Neural progenitor cell (in vitro differentiated cells): ENCODE data around the gene PPP3R1. TPM values are rescaled to one million over a fixed set of nuclear protein-coding genes. Genes with fewer than 3 reads are reported as not detected.

Experiments
- DNase-seq: peaks from one replicate; pipeline ENCODE4 v3.0.0-alpha.2; 2016; ENCODE audit warnings: low spot score
- H2AFZ ChIP-seq: fragments of 200-600 bp; sonication (generic); replicated peaks from 2 replicates; pipeline ENCODE4 v1.6.1; 2016; ENCODE audit warnings: antibody characterized with exemption
- H3F3A ChIP-seq: fragments of 200-600 bp; sonication (generic); 2 replicates; pipeline ENCODE4 v1.6.1; 2016; ENCODE audit warnings: antibody characterized with exemption, low read depth
- H3K27ac ChIP-seq: fragments of 200-600 bp; sonication (generic); 2 replicates; pipeline ENCODE4 v1.5.1; 2016; ENCODE audit warnings: mild to moderate bottlenecking
- H3K27me3 ChIP-seq: fragments of 200-600 bp; sonication (generic); 2 replicates; pipeline ENCODE4 v1.6.1; 2016; ENCODE audit warnings: mild to moderate bottlenecking, moderate library complexity
- H3K36me3 ChIP-seq: fragments of 200-600 bp; sonication (generic); 2 replicates; pipeline ENCODE4 v1.5.1; 2016
- H3K4me1 ChIP-seq: fragments of 200-600 bp; sonication (generic); 2 replicates; pipeline ENCODE4 v1.6.1; 2016; ENCODE audit warnings: mixed run types
- H3K4me2 ChIP-seq: fragments of 200-600 bp; sonication (generic); 2 replicates; pipeline ENCODE4 v1.6.1; 2016
- H3K4me3 ChIP-seq: fragments of 200-600 bp; sonication (generic); 2 replicates; pipeline ENCODE4 v1.5.1; 2016
- H3K79me2 ChIP-seq: fragments of 200-600 bp; sonication (generic); 2 replicates; pipeline ENCODE4 v1.6.1; 2016; ENCODE audit warnings: low read depth
- H3K9ac ChIP-seq: fragments of 200-600 bp; sonication (generic); 2 replicates; pipeline ENCODE4 v1.6.1; 2016
- H3K9me3 ChIP-seq: fragments of 200-600 bp; sonication (generic); 2 replicates; pipeline ENCODE4 v1.5.1; 2016; ENCODE audit warnings: low read depth
- H4K20me1 ChIP-seq: fragments of 200-600 bp; sonication (generic); 2 replicates; pipeline ENCODE4 v1.6.1; 2016; ENCODE audit warnings: low read depth
- H3K27ac Mint-ChIP-seq: 3 replicates; pipeline ENCODE4 v1.8.0; 2021; ENCODE audit warnings: mixed read lengths
- H3K27me3 Mint-ChIP-seq: 2 replicates; pipeline ENCODE4 v1.8.0; 2022; ENCODE audit warnings: low read depth, mild to moderate bottlenecking, inconsistent platforms, moderate library complexity, mixed read lengths; ENCODE audit not compliant: insufficient read depth
- H3K36me3 Mint-ChIP-seq: 3 replicates; pipeline ENCODE4 v1.8.0; 2021; ENCODE audit warnings: mixed read lengths
- H3K4me1 Mint-ChIP-seq: 3 replicates; pipeline ENCODE4 v1.8.0; 2021; ENCODE audit warnings: mixed read lengths
- H3K4me3 Mint-ChIP-seq: 3 replicates; pipeline ENCODE4 v1.8.0; 2021; ENCODE audit warnings: mild to moderate bottlenecking, moderate library complexity, mixed read lengths
- H3K9me3 Mint-ChIP-seq: 3 replicates; pipeline ENCODE4 v1.8.0; 2020; ENCODE audit warnings: mixed read lengths
- EZH2 ChIP-seq: fragments of 200-600 bp; sonication (generic); IDR thresholded peaks from 2 replicates; pipeline ENCODE4 v1.6.1; 2017; ENCODE audit warnings: antibody characterized with exemption, mild to moderate bottlenecking, moderate library complexity
- EZH2phosphoT487 ChIP-seq: fragments of 200-600 bp; sonication (generic); IDR thresholded peaks from 2 replicates; pipeline ENCODE4 v1.6.1; 2017; ENCODE audit warnings: antibody characterized with exemption
- total RNA-seq: library from RNA; depleted of rRNA; stranded (reverse); fragments of >200 nt; gene quantifications from 2 replicates; pipeline ENCODE4 v1.2.3, GENCODE V29; 2015; ENCODE audit warnings: low replicate concordance
- TF ChIP-seq, protein P1 (sequence below): fragments of 200-600 bp; sonication (generic); IDR thresholded peaks from 2 replicates; pipeline ENCODE4 v1.5.1; 2017; ENCODE audit warnings: antibody characterized with exemption, mild to moderate bottlenecking

PPP3R1 gene
- total RNA-seq, 1 donor from 2014 or later: 41.4 TPM

DNA sequence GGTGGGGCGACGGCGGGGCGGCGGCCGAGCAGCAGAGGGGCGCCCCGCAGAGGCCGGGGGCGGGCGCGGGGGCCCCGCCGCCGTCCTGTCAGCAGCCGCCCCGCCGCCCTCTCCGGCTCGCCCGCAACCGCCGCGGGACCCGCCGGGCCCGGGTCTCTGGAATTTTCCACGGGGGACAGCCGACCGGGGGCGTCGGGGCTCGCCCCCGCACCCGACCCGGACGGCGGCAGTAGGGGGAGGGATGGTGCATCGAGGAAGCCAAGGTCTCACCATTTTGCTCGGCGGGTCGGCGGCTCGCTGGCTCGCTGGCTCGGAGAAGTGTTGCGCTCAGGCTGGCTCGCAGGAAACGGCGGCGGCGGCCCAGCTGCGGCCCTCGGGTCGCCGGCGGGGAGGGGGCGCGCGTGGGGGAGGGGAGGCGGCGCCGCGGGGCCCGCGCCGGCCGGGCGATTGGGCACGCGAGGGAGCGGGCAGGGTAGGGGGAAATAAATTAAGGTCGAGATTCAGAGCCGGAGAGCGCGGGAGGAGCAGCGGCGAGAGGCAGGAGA, 405 bp downstream of the PPP3R1 start:
- DNase-seq: peak; percentile 72
- no peaks in the 10 kb centered on the region for H3K36me3 ChIP-seq
- H2AFZ ChIP-seq: no peak overlapping the region
- Mint-ChIP-seq H3K36me3 (no peaks in the 10 kb centered on the region), H3K4me1 (peaks cover 31% of the 10 kb centered on the region), H3K9me3 (no peaks in the 10 kb centered on the region), H3K4me3 (peak overlapping the region; percentile 87), H3K27me3 (peaks cover 4% of the 10 kb centered on the region), H3K27ac (no peak overlapping the region)
- peaks cover 17% of the 10 kb centered on the region for H3F3A ChIP-seq
- H3K4me2 ChIP-seq: peak overlapping the region; percentile 74
- H3K9ac ChIP-seq: peak overlapping the region; percentile 83
- no peaks in the 10 kb centered on the region for H3K9me3 ChIP-seq
- H3K4me1 ChIP-seq: peaks cover 40% of the 10 kb centered on the region
- peak overlapping the region; percentile 96 for H3K4me3 ChIP-seq
- no peaks in the 10 kb centered on the region for H3K27me3 ChIP-seq
- TF ChIP-seq EZH2phosphoT487 (no peak), EZH2 (no peak)
- TF ChIP-seq, protein P1, sequence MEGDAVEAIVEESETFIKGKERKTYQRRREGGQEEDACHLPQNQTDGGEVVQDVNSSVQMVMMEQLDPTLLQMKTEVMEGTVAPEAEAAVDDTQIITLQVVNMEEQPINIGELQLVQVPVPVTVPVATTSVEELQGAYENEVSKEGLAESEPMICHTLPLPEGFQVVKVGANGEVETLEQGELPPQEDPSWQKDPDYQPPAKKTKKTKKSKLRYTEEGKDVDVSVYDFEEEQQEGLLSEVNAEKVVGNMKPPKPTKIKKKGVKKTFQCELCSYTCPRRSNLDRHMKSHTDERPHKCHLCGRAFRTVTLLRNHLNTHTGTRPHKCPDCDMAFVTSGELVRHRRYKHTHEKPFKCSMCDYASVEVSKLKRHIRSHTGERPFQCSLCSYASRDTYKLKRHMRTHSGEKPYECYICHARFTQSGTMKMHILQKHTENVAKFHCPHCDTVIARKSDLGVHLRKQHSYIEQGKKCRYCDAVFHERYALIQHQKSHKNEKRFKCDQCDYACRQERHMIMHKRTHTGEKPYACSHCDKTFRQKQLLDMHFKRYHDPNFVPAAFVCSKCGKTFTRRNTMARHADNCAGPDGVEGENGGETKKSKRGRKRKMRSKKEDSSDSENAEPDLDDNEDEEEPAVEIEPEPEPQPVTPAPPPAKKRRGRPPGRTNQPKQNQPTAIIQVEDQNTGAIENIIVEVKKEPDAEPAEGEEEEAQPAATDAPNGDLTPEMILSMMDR: no peak
- peaks cover 44% of the 10 kb centered on the region for H4K20me1 ChIP-seq
- H3K79me2 ChIP-seq: peaks cover 67% of the 10 kb centered on the region
- peak overlapping the region; percentile 98 for H3K27ac ChIP-seq

- Histone ChIP-seq H3K27ac (peak overlapping the region; percentile 86), H3K9me3 (no peaks in the 10 kb centered on the region), H4K20me1 (peaks cover 50% of the 10 kb centered on the region), H3K4me1 (peaks cover 44% of the 10 kb centered on the region), H3K36me3 (no peaks in the 10 kb centered on the region), H3K9ac (peak overlapping the region; percentile 66), H2AFZ (peak overlapping the region; percentile 23), H3K79me2 (peaks cover 73% of the 10 kb centered on the region), H3K27me3 (no peaks in the 10 kb centered on the region), H3K4me3 (peak overlapping the region; percentile 96), H3K4me2 (peak overlapping the region; percentile 74), H3F3A (peaks cover 17% of the 10 kb centered on the region)
- Mint-ChIP-seq H3K36me3 (no peaks in the 10 kb centered on the region), H3K27me3 (peaks cover 4% of the 10 kb centered on the region), H3K9me3 (no peaks in the 10 kb centered on the region), H3K4me1 (peaks cover 27% of the 10 kb centered on the region), H3K27ac (peak overlapping the region; percentile 95), H3K4me3 (peak overlapping the region; percentile 95)
- peak; percentile 89 for DNase-seq
- TF ChIP-seq, protein P1: peak; percentile 68
- TF ChIP-seq EZH2phosphoT487 (no peak), EZH2 (no peak)
These were observed 1.0 kb downstream of the PPP3R1 start for GRCh38 chr2:68251187-68251854.

- Histone ChIP-seq H3K27ac (peak overlapping the region; percentile 86), H3F3A (peaks cover 17% of the 10 kb centered on the region), H3K9ac (peak overlapping the region; percentile 24), H3K4me2 (peak overlapping the region; percentile 74), H4K20me1 (peaks cover 56% of the 10 kb centered on the region), H3K36me3 (no peaks in the 10 kb centered on the region), H3K9me3 (no peaks in the 10 kb centered on the region), H3K4me3 (peak overlapping the region; percentile 96), H3K79me2 (peaks cover 79% of the 10 kb centered on the region), H3K27me3 (no peaks in the 10 kb centered on the region), H3K4me1 (peaks cover 44% of the 10 kb centered on the region), H2AFZ (no peak overlapping the region)
- Mint-ChIP-seq H3K27me3 (peaks cover 4% of the 10 kb centered on the region), H3K36me3 (no peaks in the 10 kb centered on the region), H3K9me3 (no peaks in the 10 kb centered on the region), H3K27ac (peak overlapping the region; percentile 95), H3K4me1 (peaks cover 23% of the 10 kb centered on the region), H3K4me3 (peak overlapping the region; percentile 95)
- DNase-seq: no peak
- TF ChIP-seq EZH2 (no peak), EZH2phosphoT487 (no peak)
- TF ChIP-seq, protein P1: no peak
These were observed 1.6 kb downstream of the PPP3R1 start for GRCh38 chr2:68250652-68251186.
